Ishikawa (cell line): ENCODE data around the gene UBAC2.

ENCODE experiments used
- CEBPB ChIP-seq: IDR thresholded peaks from 2 replicates; pipeline ENCODE4 v1.6.1; 2012
- CREB1 ChIP-seq: IDR thresholded peaks from 2 replicates; pipeline ENCODE4 v1.6.1; 2012; ENCODE audit warnings: low read depth
- EGR1 ChIP-seq: IDR thresholded peaks from 2 replicates; pipeline ENCODE4 v1.6.1; 2012
- EP300 ChIP-seq: IDR thresholded peaks from 2 replicates; pipeline ENCODE4 v1.6.1; 2012; ENCODE audit warnings: borderline replicate concordance
- FOXM1 ChIP-seq: IDR thresholded peaks from 2 replicates; pipeline ENCODE4 v1.6.1; 2012; ENCODE audit warnings: low read depth, borderline replicate concordance
- NFIC ChIP-seq: IDR thresholded peaks from 2 replicates; pipeline ENCODE4 v1.6.1; 2012
- RAD21 ChIP-seq: IDR thresholded peaks from 2 replicates; pipeline ENCODE4 v1.6.1; 2012; ENCODE audit warnings: low read depth
- TAF1 ChIP-seq: IDR thresholded peaks from 2 replicates; pipeline ENCODE4 v1.6.1; 2012; ENCODE audit warnings: low read depth, mild to moderate bottlenecking
- TCF12 ChIP-seq: IDR thresholded peaks from 2 replicates; pipeline ENCODE4 v1.6.1; 2012; ENCODE audit warnings: low read depth
- TEAD4 ChIP-seq: IDR thresholded peaks from 2 replicates; pipeline ENCODE4 v1.6.1; 2012
- YY1 ChIP-seq: IDR thresholded peaks from 2 replicates; pipeline ENCODE4 v1.6.1; 2012; ENCODE audit warnings: low read depth
- ZBTB7A ChIP-seq: IDR thresholded peaks from 2 replicates; pipeline ENCODE4 v1.6.1; 2012; ENCODE audit warnings: low read depth
- TF ChIP-seq, protein P1 (sequence below): IDR thresholded peaks from 2 replicates; pipeline ENCODE4 v1.6.1; 2012
- TF ChIP-seq, protein P2 (sequence below): IDR thresholded peaks from 2 replicates; pipeline ENCODE4 v1.6.1; 2012; ENCODE audit warnings: low read depth, mild to moderate bottlenecking
- TF ChIP-seq, protein P3 (sequence below): IDR thresholded peaks from 2 replicates; pipeline ENCODE4 v1.6.1; 2012

Gene UBAC2

DNA sequence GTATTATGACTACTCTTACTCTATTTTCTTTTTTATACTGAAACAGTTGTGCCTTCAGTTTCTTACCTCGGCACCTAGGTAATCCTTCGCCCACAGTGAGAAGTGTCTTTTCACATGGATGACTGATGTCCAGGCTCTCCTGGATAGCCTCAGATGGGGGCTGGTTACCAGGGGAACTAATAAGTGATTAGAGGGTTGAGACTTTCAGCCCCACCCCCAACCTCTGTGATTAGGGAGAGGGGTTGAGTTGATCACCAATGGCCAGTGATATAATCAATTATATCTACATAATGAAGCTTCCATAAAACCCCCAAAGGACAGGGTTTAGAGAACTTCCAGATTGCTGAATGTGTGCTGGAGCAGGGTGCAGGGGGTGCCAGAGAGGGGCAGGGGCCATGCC, 149.5 kb downstream of the UBAC2 start:
- TF ChIP-seq NFIC (no peak), CREB1 (no peak), CEBPB (no peak), ZBTB7A (no peak), YY1 (no peak)

DNA sequence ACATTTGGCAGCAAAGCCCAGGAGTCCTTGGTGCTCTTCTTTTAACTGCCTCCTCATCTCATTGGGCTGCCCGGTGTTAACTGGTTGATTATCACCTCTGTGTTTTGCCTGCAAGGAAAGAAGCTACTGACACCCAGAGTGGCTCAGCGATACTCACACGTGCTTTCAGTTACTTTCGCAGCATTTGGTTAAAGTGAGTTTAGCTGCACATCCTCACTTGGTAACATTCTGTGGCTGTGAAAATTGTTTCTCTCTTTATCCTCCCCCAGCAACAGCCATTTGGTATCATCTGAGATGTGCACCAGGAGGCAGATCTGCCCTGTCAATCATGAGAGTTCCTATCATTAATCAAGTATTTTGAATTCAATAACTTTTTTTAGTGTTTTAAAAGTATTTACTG, 151.1 kb downstream of the UBAC2 start:
- TF ChIP-seq RAD21 (no peak), EGR1 (no peak), CEBPB (no peak), CREB1 (no peak), EP300 (no peak), NFIC (no peak), ZBTB7A (no peak), TEAD4 (no peak), TCF12 (no peak)

DNA sequence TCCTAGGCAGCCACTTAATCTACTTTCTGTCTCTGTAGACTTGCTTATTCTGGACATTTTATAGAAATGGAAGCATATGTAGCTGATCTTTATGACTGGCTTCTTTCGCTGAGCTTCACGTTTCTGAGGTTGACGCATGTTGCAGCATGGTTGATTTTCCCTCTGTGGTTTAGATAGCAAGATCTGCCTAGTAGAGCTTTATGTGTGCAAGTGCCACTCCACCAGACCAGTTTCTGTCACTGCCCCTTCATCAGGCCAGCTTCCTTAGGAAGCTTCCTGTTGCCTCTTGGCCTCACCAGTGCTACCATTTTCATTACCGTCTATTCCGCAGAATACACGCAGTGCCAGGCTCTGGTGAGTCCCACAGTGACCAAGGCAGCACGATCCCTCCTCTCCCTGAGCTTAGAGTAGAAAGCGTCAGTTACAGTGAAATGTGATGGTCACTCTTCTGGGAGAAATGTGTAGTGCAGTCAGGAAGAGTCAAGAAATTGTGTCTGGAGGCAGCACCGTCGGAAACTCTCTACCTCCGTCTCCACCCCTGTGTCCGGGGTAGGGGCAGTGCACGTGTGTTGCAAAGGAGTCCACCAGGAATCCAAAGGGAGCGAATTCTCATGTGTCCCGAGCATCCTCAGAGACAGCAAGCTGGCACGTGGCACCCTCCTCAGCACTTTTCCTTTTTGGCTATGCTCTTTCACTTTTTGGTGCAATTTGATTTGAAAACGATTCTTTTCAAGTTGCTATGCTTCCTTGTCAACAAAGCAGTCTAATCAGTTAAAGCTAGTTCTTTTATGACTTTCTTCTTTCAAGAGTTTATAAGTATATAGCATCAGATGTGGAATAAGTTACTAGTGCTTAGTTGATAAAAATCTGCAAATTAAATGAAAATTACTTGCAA, 151.9 kb downstream of the UBAC2 start:
- no peak for TF ChIP-seq CREB1
- no peak for TF ChIP-seq FOXM1
- no peak for TF ChIP-seq TAF1
- no peak for TF ChIP-seq NFIC
- TF ChIP-seq EP300 = no peak
- TF ChIP-seq, protein P1, sequence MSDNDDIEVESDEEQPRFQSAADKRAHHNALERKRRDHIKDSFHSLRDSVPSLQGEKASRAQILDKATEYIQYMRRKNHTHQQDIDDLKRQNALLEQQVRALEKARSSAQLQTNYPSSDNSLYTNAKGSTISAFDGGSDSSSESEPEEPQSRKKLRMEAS = no peak

DNA sequence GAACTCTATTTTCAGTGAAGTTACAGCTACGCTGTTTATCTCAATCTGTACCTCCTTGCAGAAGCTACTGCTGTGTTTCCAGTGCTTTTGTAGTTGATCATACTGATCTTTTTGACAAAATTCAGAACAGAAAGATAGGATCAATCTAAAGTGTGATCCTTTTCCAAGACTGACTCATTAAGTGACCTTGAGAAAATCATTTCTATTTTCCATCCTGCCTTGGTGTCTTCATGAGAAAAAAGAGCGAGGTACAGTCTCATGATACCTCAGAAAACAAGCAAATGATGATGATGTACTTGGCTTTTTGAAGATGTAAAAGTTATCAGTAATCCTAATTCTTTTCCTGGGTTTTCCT, 152.6 kb downstream of the UBAC2 start:
- no peak for TF ChIP-seq FOXM1
- TF ChIP-seq CEBPB = no peak
- no peak for TF ChIP-seq EP300
- TF ChIP-seq ZBTB7A = no peak
- TF ChIP-seq, protein P2, sequence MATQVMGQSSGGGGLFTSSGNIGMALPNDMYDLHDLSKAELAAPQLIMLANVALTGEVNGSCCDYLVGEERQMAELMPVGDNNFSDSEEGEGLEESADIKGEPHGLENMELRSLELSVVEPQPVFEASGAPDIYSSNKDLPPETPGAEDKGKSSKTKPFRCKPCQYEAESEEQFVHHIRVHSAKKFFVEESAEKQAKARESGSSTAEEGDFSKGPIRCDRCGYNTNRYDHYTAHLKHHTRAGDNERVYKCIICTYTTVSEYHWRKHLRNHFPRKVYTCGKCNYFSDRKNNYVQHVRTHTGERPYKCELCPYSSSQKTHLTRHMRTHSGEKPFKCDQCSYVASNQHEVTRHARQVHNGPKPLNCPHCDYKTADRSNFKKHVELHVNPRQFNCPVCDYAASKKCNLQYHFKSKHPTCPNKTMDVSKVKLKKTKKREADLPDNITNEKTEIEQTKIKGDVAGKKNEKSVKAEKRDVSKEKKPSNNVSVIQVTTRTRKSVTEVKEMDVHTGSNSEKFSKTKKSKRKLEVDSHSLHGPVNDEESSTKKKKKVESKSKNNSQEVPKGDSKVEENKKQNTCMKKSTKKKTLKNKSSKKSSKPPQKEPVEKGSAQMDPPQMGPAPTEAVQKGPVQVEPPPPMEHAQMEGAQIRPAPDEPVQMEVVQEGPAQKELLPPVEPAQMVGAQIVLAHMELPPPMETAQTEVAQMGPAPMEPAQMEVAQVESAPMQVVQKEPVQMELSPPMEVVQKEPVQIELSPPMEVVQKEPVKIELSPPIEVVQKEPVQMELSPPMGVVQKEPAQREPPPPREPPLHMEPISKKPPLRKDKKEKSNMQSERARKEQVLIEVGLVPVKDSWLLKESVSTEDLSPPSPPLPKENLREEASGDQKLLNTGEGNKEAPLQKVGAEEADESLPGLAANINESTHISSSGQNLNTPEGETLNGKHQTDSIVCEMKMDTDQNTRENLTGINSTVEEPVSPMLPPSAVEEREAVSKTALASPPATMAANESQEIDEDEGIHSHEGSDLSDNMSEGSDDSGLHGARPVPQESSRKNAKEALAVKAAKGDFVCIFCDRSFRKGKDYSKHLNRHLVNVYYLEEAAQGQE = no peak
- TF ChIP-seq EGR1 = no peak
- no peak for TF ChIP-seq NFIC
- no peak for TF ChIP-seq TEAD4
- TF ChIP-seq, protein P1 = no peak
- TF ChIP-seq TCF12 = no peak
- no peak for TF ChIP-seq YY1
- TF ChIP-seq CREB1 = no peak
- no peak for TF ChIP-seq RAD21
- TF ChIP-seq, protein P3, sequence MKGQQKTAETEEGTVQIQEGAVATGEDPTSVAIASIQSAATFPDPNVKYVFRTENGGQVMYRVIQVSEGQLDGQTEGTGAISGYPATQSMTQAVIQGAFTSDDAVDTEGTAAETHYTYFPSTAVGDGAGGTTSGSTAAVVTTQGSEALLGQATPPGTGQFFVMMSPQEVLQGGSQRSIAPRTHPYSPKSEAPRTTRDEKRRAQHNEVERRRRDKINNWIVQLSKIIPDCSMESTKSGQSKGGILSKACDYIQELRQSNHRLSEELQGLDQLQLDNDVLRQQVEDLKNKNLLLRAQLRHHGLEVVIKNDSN = no peak
- TF ChIP-seq TAF1 = no peak

DNA sequence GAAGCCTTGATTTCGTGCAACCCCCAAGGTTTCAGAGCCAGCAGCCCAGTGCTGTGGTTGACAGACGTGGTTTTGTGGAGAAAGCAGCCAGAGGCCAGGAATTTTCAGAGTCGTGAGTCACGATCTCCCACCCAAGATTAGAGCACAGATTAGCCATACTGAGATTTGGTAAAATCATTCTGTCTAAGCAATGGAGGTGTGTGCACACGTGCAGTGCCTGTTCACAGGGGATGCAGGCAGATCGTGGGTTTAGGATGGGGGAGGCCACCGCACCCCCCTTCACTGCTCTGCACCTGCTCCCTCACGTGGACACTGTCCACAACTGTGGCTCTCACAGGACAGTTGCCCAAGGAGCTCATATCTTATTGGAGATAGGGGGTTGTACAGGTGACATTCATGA, 153.2 kb downstream of the UBAC2 start:
- TF ChIP-seq TCF12 (no peak), FOXM1 (no peak), TEAD4 (no peak), EP300 (no peak), NFIC (no peak), CREB1 (no peak), CEBPB (no peak)

DNA sequence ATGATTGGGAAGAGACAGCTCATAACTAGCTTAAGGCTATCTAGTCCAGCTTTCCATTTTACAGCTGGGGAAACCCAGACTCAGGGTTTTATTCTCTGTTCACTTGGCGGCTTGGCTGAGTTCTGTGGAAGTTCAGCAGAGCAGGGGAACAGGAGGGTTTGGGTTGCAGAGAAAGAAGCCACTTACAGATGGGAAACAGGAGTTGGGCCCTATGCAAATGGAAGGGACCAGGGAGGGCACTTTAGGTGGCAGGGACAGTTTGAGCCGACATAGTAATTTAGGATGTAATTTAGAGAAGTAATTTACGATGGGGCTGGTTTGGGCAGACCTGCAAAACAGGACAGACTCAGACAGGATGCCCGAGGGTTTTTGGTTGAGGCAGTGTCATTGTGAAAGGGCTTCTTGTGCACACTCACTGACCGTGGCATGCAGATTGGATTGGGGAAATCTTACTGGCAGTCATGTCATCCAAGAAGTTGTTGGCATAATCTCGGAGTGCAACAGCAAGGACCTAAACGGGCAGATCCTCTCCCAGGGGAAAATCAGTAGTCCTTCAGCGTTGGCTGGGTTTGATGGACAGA, 153.8 kb downstream of the UBAC2 start:
- TF ChIP-seq ZBTB7A = no peak
- TF ChIP-seq TCF12 = no peak
- TF ChIP-seq, protein P1 = no peak
- no peak for TF ChIP-seq EGR1
- TF ChIP-seq, protein P3 = no peak
- no peak for TF ChIP-seq TAF1
- no peak for TF ChIP-seq EP300
- TF ChIP-seq, protein P2 = no peak
- no peak for TF ChIP-seq CEBPB
